Hypothalamus (tissue), 51 donors: ENCODE data around the gene CCNC.

Source experiments
- DNase-seq, 51 donors: peaks; one replicate each; lab custom pipeline; 2025; lab: John Stamatoyannopoulos, UW

Gene CCNC, protein sequence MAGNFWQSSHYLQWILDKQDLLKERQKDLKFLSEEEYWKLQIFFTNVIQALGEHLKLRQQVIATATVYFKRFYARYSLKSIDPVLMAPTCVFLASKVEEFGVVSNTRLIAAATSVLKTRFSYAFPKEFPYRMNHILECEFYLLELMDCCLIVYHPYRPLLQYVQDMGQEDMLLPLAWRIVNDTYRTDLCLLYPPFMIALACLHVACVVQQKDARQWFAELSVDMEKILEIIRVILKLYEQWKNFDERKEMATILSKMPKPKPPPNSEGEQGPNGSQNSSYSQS

DNA sequence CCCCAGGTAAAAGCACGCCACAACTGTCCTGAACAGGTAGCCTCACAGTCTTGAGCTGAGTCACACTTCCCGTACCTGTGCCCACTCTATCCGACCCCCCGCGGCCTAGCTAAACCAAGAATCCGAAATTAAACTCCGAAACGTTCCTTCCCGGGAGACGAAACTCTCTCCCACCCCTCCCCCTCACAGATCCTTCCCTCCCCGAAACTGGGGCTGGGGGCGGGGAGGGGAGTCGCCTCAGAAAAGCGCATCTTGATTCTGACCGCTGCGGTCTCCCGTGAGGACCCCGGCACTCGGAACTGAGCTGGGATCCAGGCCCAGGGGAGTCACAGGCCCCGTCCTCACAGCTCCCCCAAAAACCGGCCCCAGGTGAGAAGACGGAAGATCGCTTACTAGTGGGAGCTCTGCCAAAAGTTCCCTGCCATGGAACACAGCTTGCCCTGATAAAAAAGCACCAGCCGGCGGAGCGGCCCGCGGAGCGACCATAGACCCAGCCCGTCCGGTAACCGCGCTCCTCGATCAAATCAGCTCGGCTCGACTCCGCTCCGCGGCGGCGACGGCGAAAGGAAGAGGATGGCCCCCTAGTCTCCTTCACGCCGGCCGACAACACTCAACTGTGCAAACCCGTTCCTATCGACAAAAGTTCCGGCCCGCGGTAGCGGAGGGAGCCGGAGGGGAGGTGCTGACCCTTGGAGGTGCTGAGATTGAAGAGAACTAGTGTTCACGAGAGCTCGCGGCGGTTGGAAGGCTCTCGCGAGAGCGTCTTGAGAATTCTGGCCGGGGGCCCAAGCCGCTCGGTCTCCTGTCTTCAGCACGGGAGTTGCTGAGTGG lies at the start of gene CCNC:
CCNC (minus strand) TSS at position 558 of the 831 bp plus-strand sequence; CDS start at position 425, 133 bp downstream.
- DNase-seq = peak; percentile 23 to 91 (median 78)

DNA sequence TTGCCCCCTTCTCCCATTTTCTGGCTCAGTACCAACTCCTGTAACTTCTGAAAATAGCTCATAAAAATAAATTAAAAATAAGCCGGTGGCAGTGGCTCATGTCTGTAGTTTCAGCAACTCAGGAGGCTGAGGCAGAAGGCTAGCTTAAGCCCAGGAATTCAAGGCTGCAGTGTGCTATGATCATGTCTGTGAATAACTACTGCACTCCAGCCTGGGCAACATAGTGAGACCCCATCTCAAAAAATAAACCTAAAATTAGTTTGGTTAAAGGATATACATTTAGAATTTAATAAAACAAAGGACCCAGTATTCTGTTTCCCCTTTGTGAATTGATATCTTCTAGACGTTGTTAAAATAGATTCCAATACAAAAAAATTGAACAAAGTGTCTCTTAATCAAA lies 48.7 kb upstream of the CCNC start:
- DNase-seq = no peak

DNA sequence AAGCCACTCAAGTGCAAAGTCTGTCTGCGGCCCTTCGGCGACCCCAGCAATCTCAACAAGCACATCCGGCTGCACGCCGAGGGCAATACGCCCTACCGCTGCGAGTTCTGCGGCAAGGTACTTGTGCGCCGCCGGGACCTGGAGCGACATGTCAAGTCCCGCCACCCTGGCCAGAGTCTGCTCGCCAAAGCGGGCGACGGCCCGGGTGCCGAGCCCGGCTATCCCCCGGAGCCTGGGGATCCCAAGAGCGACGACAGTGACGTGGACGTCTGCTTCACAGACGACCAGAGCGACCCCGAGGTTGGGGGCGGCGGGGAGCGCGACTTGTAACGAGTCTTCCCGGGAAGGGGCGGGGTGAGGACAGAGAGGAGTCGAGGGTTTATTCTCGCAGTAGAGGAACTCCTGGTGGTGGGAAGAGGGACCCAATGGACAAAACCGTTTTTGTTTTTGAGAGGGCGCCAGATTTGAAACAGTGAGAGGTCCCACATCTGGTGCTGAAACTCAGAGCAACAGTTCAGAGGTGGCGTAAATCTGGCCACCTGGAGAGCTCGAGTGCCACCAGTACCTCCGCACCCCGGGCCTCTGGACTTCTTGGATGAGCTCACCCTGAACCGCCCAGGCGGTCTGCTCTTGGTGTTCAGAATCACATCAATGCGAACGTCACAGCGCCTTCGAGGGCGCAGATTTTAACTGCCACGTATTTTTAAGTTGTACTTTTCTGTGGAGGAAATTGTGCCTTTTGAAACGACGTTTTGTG lies 46.1 kb upstream of the CCNC start:
- no peak for DNase-seq

DNA sequence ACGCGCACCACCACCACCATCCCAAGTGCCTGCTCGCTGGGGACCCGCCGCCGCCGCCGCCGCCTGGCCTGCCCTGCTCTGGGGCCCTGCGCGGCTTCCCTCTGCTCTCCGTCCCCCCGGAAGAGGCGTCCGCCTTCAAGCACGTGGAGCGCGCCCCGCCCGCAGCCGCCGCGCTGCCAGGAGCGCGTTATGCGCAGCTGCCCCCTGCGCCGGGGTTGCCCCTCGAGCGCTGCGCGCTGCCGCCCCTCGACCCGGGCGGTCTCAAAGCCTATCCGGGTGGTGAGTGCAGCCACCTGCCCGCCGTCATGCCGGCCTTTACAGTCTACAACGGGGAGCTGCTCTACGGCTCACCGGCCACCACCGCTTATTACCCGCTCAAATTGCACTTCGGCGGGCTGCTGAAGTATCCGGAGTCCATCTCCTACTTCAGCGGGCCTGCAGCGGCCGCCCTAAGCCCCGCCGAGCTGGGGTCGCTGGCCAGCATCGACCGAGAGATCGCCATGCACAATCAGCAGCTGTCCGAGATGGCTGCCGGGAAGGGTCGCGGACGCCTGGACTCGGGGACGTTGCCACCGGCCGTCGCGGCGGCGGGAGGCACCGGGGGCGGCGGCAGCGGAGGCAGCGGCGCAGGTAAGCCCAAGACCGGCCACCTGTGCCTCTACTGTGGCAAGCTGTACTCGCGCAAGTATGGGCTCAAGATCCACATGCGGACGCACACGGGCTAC lies 45.4 kb upstream of the CCNC start:
- no peak for DNase-seq

DNA sequence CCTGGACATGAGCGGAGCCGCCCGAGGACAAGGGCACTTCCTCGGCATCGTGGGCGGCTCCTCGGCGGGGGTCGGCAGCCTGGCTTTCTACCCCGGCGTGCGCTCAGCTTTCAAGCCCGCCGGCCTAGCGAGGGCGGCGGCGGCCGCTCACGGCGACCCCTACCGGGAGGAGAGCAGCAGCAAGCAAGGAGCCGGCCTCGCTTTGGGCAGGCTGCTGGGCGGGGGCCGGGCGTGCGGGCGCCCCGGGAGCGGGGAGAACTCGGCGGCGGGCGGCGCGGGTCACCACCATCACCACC lies 44.9 kb upstream of the CCNC start:
- DNase-seq = peak in 2 of 51 donors; percentile 12 to 23

DNA sequence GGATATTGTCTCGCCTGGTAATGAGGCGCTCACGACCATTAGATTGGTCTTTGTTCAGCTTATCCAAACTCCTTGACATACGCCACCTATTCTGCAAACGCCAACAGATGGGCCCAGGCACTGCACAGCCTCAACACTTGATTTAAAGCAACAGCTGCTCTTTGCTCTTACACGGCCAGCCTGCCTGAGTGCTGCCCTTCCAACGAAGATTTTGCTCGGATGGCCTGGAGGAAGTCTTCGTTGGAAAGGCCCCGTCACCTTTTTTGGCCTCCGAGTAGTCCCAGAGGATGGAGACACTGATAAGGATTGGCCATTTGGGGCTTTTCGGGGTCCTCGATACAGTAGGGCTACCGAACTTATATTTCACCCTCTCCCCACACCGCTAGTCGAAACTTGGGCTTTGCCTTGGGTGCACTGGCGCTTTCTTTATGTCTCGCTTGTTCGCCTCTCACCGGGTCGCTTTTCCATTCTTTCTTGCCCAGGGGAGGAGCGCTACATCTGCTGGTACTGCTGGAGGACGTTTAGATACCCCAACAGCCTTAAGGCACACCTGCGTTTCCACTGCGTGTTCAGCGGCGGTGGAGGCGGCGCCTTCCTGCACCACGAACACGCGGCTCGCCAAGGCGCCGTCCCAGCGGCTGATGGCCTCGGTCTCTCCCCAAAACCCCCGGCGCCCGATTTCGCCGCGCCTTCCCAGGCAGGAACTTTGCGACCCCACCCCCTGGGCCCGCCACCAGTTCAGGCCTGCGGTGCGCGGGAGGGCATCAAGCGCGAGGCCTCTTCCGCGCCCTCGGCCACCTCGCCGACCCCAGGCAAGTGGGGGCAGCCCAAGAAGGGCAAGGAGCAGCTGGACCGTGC lies 44.3 kb upstream of the CCNC start:
- no peak for DNase-seq

DNA sequence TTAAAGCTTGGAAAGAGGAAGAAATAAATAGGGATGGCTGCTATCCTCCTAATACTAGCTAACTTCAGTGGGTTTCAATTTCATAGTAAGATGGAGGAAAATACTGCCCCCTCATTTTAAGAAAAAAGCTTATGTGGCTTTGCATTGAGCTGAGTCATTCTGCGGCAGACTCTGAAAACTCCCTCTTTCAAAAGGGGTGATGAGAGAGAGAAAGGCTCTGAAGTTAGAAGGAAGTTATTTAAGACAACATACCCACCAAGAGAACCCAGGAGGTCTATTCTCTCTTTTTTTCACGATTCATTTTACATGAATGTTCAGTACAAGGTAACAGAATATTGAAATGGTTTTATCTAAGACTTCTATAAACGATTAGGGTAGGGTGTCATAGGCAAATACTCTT lies 42.7 kb upstream of the CCNC start:
- DNase-seq = no peak

DNA sequence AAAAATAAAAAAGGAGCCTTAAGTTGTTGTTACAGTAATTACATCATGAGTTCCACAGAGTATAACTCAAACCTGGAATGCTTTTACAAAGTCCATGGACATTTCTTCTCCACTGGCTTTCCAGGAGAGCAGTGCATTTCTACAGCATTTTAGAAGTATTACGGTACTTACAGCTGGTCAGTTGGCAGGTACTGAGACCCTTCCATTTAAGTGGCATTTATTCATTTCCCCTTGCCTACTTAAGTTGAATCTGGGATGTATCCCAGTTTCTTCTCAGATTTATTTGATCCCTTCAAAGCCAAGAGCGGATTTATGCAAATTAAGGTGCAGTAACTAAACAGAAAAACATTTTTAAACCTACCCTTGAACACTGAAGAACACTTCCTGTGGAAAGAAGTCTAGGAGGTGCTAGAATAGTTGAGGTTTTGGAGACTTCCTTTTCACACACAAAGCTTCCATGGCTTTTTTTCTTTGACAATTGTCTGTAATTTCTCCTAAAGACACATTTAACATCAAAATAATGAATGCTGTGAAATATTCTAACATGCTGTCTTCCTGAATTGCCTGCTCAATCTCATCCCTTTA lies 41.5 kb upstream of the CCNC start:
- DNase-seq = no peak

DNA sequence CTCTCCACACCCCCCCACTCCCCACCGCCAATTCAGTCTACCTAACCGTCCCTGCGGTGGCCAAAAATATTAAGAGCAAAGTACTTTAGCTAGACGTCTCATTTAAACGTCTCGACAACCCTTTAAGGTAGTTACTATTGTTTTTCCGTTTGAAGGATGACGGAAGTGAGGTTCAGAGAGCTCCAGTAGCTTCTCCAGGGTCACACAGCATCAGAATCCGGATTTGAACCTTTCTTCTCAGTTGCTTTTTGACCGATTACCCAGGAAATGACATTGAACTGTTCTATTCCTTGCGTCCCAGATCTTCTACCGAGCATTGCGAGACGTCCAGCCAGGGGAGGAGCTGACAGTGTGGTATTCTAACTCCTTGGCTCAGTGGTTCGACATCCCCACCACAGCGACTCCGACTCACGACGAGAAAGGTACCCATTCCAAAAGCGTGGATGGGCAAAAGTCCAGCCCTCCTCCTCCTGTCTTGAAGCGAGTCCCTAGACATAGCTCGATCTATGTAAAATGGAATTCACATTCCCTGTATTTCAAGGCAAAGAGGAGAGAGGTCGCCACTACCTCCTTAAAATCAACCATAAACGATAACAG lies 40.5 kb upstream of the CCNC start:
- no peak for DNase-seq

DNA sequence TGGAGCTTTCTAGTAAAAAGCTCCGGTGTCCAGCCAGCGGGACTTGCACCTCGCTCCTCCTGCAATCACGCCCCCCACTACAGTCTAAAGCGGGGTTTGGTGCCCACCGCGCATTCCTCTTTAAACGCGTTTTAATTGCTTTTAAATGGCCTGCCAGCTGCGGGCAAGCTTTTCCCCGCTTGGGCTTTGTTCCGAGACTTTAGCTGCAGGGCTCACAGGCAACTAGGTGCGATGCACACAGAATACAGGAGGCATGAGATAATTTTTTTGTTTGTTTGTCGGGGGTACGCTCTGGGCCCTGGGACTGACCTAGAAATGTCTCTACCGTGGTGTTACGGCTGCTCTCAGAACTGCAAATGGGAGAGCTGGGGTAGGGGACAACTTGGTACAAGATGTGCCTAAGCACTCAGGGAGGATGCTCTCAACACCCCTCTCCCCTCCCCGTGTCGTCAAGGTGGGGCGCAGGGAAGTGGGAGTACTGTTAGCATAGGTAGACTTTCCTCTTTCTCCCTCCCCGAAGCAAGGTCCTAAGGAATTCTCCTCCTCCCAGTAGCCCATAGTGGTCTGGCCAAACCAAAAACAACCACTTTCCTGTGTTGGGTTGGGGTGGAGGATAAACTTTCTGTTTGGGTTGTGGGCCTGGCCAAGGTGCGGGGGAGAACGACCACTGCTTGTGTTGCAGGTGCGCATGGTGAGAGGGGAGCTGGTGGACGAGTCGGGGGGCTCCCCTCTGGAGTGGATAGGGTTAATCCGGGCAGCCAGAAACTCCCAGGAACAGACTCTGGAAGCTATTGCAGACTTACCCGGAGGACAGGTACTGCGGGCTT lies 39.8 kb upstream of the CCNC start:
- DNase-seq = no peak

DNA sequence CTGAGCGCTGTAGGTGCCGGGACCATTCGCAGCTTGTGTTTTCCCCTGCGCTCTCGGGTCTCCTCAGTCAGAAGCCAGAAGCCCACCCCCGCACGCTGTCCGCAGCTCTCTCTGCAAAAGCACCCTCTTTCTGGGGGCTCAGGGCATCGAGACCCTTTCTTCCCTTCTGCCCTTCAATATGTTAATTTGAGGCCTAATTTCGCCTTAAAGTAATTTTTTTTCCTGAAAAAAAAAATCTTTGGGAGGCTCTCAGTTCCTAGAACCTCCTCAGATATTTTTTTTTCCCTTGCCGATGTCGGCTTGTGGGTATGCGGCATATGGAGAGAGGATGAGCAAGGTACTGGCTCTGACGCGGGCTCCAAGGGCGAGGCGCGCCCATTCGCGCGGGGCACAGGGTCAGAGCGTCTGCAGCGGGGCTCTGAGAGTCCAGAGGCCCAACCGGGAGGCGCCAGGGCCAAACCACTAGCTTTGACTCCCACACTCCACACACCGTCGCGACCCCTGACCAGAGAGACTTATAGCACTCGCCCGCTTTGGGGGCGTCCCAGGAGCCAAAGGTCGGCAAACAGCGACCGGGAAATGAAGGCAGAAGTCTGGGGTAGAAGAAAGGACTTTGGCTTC lies 39.1 kb upstream of the CCNC start:
- no peak for DNase-seq

DNA sequence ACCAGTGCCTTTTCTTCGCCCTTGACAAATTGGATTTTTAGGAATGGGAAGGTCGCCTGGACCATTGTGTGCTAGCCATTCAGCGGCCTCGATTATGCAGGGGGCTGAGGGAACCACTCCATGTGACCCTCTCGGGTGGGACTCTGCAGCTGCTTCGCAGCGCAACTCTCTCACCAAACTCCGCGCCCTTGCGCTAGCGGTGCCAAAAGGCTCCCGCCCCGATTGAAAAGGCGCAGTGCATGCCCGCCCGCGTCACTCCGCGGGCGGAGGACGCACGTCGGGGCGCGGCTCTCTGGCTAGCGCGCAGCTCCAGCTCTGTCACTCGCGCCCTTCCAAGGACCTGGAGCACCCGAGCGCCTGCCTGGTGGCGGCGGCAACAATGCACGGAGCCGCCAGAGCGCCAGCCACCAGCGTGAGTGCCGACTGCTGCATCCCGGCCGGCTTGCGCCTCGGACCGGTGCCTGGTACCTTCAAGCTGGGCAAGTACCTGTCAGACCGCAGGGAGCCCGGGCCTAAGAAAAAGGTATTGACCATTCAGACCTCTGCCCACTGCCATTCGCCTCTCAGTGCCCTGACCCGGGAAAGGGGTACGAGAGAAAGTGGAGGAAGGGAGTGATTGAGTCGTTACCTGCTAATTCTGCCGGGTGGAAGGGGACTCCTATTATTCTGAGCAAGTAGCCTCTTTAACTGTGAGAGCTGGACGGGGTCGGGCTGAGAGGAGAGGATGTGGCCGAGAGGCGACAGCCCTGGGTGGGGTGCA lies 38.4 kb upstream of the CCNC start, which contains the start of gene PRDM13:
PRDM13 (plus strand) TSS at position 178 of the 760 bp plus-strand sequence; CDS start at position 380, 202 bp downstream.
- DNase-seq = no peak

DNA sequence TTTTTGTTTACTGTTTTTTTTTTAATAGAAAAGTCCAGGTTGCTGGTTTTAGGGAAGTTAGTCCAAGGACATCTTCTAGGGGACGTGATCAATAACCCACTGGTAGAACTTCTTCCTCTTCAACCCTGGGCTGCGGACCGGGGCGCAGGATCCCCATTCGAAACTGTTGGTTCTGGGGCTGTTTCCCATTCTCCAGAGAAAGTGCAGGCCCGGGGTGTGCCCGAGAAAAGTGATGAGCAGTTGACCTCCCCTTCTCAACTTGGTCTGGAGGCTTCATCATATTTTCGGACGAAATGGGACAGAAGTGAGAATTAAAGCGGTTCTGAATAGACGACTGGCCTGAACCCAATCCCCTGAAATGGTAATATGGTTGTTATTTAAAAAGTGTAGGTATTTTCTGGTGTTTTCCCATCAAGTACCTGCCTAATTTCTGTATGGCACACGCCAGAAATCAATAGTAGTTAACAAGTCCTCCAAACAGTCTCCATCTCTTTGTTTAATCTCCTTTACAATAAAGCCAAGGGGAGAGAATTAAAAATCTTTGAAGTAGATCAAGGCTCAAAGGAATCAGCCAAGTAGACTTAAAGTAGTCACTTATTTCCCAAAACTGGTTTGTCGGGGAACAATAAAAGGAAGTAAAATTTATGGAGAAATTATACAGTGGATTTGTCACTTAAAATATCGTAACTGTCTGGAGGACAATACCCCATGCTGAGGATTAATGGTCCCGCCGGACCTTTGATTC lies 37.6 kb upstream of the CCNC start:
- no peak for DNase-seq

DNA sequence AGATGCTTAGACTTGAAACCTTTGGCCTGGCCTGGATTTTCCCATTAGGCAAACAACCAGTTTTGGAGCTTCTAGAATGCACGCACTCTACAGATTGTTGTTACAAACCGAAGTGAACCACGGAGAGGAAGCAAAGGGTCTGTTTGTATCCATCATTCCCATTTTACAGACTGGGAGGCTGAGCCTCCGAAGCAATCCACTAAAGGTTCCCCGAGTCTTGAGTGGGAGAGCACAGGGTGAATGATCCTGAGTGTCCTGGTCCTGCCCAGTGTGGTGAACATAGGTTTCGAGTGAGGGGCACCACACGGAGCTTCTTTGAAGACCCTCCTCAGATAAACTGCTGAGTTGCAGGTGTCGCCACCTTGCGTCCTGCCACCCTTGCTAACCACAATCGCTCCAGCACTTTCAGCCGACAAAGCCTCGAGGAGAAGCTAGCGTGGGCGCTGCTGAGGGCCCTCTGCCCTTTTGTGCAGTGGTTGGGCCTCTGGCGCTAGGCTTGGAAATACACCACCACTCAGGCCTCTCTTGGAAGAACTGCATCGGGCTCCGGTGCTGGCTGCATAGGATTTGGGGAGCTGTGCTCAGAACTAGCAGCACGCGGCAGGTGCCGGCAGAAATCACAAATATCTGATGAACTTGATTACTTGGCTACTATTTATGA lies 36.7 kb upstream of the CCNC start:
- no peak for DNase-seq
